SH-SY5Y (cell line): ENCODE results near the gene NGFR.

ENCODE experiments used
- GATA2 ChIP-seq: IDR thresholded peaks from 2 replicates; pipeline ENCODE4 v1.6.1; 2011; ENCODE audit warnings: mild to moderate bottlenecking, low read depth, low read length
- GATA3 ChIP-seq: IDR thresholded peaks from 2 replicates; pipeline ENCODE4 v1.6.1; 2011; ENCODE audit warnings: low read depth, mild to moderate bottlenecking, low read length, moderate library complexity

- no peak for TF ChIP-seq GATA3
- no peak for TF ChIP-seq GATA2
Measured at GRCh38 chr17:49549691-49550678, 54.9 kb downstream of the NGFR start.
